Measurements from ENCODE around the gene PPP1CB. TPM values are rescaled to one million over a fixed set of nuclear protein-coding genes. Genes with fewer than 3 reads are reported as not detected.

Gene PPP1CB
- total RNA-seq, 1 experiment from 2014 or later, result 190 TPM

DNA sequence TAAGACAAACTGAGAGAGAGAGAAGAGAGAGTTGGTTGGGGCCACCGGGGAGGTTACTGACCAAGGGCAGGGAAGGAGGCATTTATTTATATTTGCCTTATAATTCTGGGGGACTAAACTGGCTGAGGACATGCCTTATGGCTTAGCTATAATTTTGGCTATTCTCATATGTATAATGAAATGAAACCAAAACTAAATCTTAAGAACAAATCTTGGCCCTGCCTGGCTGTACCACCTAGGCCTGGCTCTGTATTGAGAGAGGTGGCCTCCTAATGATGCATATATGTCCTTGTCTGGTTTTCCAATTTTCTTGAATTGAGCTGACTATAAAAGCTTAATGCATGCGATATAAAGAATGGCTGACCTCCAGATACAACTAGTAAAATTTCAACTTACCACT lies 3.5 kb upstream of the PPP1CB start:
- Mint-ChIP-seq H3K4me1 (ENCODE audit: low read depth, unreplicated experiment) (peaks cover 24% of the 10 kb centered on the region), H3K4me3 (ENCODE audit: unreplicated experiment) (no peak overlapping the region), H3K36me3 (ENCODE audit: insufficient read depth, unreplicated experiment) (peaks cover 19% of the 10 kb centered on the region), H3K27me3 (ENCODE audit: insufficient read depth, unreplicated experiment) (no peaks in the 10 kb centered on the region), H3K27ac (ENCODE audit: unreplicated experiment) (no peak overlapping the region), H3K9me3 (ENCODE audit: unreplicated experiment) (no peaks in the 10 kb centered on the region)
- no peak overlapping the region for H3K4me3 ChIP-seq (ENCODE audit: low read depth, low read length)
- H3K27me3 ChIP-seq (replicated peaks; ENCODE audit: control insufficient read depth, insufficient read depth, low read length), result no peaks in the 10 kb centered on the region
- TF ChIP-seq, protein P1, sequence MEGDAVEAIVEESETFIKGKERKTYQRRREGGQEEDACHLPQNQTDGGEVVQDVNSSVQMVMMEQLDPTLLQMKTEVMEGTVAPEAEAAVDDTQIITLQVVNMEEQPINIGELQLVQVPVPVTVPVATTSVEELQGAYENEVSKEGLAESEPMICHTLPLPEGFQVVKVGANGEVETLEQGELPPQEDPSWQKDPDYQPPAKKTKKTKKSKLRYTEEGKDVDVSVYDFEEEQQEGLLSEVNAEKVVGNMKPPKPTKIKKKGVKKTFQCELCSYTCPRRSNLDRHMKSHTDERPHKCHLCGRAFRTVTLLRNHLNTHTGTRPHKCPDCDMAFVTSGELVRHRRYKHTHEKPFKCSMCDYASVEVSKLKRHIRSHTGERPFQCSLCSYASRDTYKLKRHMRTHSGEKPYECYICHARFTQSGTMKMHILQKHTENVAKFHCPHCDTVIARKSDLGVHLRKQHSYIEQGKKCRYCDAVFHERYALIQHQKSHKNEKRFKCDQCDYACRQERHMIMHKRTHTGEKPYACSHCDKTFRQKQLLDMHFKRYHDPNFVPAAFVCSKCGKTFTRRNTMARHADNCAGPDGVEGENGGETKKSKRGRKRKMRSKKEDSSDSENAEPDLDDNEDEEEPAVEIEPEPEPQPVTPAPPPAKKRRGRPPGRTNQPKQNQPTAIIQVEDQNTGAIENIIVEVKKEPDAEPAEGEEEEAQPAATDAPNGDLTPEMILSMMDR (IDR thresholded peaks at IDR 0.05; ENCODE audit: insufficient read depth in 1 of 2, low read depth in 1 of 2, low read length in 1 of 2, severe bottlenecking in 1 of 2, unreplicated experiment in 1 of 2), result no peak
- intact Hi-C loops (cut with micrococcal nuclease; ENCODE audit: unreplicated experiment), result no loop called here
- POLR2A ChIA-PET, result no interaction called here
- H3K4me1 ChIP-seq, result peaks cover 15% of the 10 kb centered on the region
- CTCF ChIA-PET, result no interaction called here
- no peaks in the 10 kb centered on the region for H3K9me3 ChIP-seq
- DNase-seq, result no peak
- no TSS peak for BruUV-seq (replicated peaks)
- H3K36me3 ChIP-seq (ENCODE audit: control insufficient read depth, insufficient read depth, low read length), result no peaks in the 10 kb centered on the region

DNA sequence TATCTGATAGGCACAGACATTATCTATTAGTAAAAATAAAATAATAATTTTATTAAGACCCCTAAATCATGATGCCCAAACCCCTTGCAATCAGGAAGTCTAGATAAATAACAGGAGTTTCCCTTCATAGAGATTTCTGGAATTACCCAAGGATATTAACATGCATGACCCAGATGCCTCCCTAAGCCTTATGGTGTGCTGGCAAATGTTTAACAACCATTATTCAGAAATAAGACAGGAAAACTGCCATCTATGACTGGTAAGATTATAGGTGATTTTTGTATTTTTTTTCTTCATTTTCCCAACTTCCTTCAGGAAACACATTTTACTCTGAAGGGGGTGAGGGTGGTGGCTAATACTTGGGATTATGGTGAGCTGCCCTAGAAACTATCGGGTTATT lies 2.7 kb upstream of the PPP1CB start:
- CTCF ChIA-PET, result no interaction called here
- H3K4me1 ChIP-seq, result peaks cover 15% of the 10 kb centered on the region
- no peak overlapping the region for H3K4me3 Mint-ChIP-seq (ENCODE audit: unreplicated experiment)
- no peak overlapping the region for H3K27ac Mint-ChIP-seq (ENCODE audit: unreplicated experiment)
- no peaks in the 10 kb centered on the region for H3K36me3 ChIP-seq (ENCODE audit: control insufficient read depth, insufficient read depth, low read length)
- no peaks in the 10 kb centered on the region for H3K27me3 ChIP-seq (replicated peaks; ENCODE audit: control insufficient read depth, insufficient read depth, low read length)
- peaks cover 24% of the 10 kb centered on the region for H3K4me1 Mint-ChIP-seq (ENCODE audit: low read depth, unreplicated experiment)
- no peaks in the 10 kb centered on the region for H3K9me3 Mint-ChIP-seq (ENCODE audit: unreplicated experiment)
- TF ChIP-seq, protein P1 (IDR thresholded peaks at IDR 0.05; ENCODE audit: insufficient read depth in 1 of 2, low read depth in 1 of 2, low read length in 1 of 2, severe bottlenecking in 1 of 2, unreplicated experiment in 1 of 2), result no peak
- H3K4me3 ChIP-seq (ENCODE audit: low read depth, low read length), result no peak overlapping the region
- no peaks in the 10 kb centered on the region for H3K9me3 ChIP-seq
- H3K36me3 Mint-ChIP-seq (ENCODE audit: insufficient read depth, unreplicated experiment), result peaks cover 22% of the 10 kb centered on the region
- no TSS peak for BruUV-seq (replicated peaks)
- intact Hi-C loops (cut with micrococcal nuclease; ENCODE audit: unreplicated experiment), result no loop called here
- POLR2A ChIA-PET, result no interaction called here
- H3K27me3 Mint-ChIP-seq (ENCODE audit: insufficient read depth, unreplicated experiment), result no peaks in the 10 kb centered on the region
- no peak for DNase-seq

DNA sequence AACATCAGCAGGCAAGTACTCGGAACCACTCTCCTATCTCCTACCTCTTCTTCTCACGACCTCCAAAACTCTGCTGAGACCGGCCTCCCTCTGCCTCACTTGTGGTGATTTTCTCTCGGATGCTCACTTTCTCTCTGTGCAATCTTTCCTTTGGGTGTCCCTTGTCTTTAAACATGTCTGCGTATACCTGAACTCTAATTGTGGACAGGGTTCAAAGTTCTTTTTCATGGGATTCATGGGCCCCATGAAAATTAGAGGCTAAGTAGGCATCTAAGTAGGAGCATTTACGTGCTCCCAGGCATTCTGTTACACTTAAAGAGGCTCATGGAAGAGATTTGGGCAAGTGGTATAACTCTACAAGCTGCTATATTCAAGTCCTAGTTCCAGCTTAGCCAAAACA lies 2.1 kb upstream of the PPP1CB start:
- peaks cover 25% of the 10 kb centered on the region for H3K36me3 Mint-ChIP-seq (ENCODE audit: insufficient read depth, unreplicated experiment)
- no peak overlapping the region for H3K4me3 ChIP-seq (ENCODE audit: low read depth, low read length)
- ChIA-PET POLR2A (no interaction called here), CTCF (interaction anchor here (0.6 kb wide), 1 partner anchor 183 kb away, joined by 4 read pairs; no protein-coding TSS in a partner anchor)
- peaks cover 24% of the 10 kb centered on the region for H3K4me1 Mint-ChIP-seq (ENCODE audit: low read depth, unreplicated experiment)
- no peak overlapping the region for H3K4me3 Mint-ChIP-seq (ENCODE audit: unreplicated experiment)
- TF ChIP-seq, protein P1 (IDR thresholded peaks at IDR 0.05; ENCODE audit: insufficient read depth in 1 of 2, low read depth in 1 of 2, low read length in 1 of 2, severe bottlenecking in 1 of 2, unreplicated experiment in 1 of 2), result no peak
- H3K9me3 Mint-ChIP-seq (ENCODE audit: unreplicated experiment), result no peaks in the 10 kb centered on the region
- H3K9me3 ChIP-seq, result no peaks in the 10 kb centered on the region
- no peaks in the 10 kb centered on the region for H3K36me3 ChIP-seq (ENCODE audit: control insufficient read depth, insufficient read depth, low read length)
- H3K27me3 Mint-ChIP-seq (ENCODE audit: insufficient read depth, unreplicated experiment), result no peaks in the 10 kb centered on the region
- no TSS peak for BruUV-seq (replicated peaks)
- no peaks in the 10 kb centered on the region for H3K27me3 ChIP-seq (replicated peaks; ENCODE audit: control insufficient read depth, insufficient read depth, low read length)
- intact Hi-C loops (cut with micrococcal nuclease; ENCODE audit: unreplicated experiment), result no loop called here
- DNase-seq, result no peak
- H3K4me1 ChIP-seq, result peaks cover 15% of the 10 kb centered on the region
- no peak overlapping the region for H3K27ac Mint-ChIP-seq (ENCODE audit: unreplicated experiment)

All from Caco-2 (cell line).